Stomach (tissue), 9 donors: ENCODE results near the gene HELZ. TPM values are rescaled to one million over a fixed set of nuclear protein-coding genes. Genes with fewer than 3 reads are reported as not detected.

Experiments
- DNase-seq, 2 donors: peaks; one replicate each; pipeline versions ENCODE4 v3.0.0 to v3.0.0-alpha.2; 2013 to 2019
- H3K27ac ChIP-seq, 5 donors: fragments of 200-600 bp in 4 of 5; sonication (generic) in 4 of 5; one replicate each; pipeline ENCODE4 v1.5.1; 2013 to 2019; ENCODE audit warnings: mild to moderate bottlenecking in 1 of 5, moderate library complexity in 1 of 5
- H3K27me3 ChIP-seq, 3 donors: fragments of 200-600 bp; sonication (generic); one replicate each; pipeline ENCODE4 v1.5.1; 2017 to 2019; ENCODE audit warnings: mixed run types in 1 of 3
- H3K36me3 ChIP-seq, 4 donors: fragments of 200-600 bp; sonication (generic); 1 replicate in 3 of 4; 2 replicates in 1 of 4; pipeline ENCODE4 v1.5.1; 2016 to 2019
- H3K4me1 ChIP-seq, 4 donors: fragments of 200-600 bp; sonication (generic); one replicate each; pipeline ENCODE4 v1.5.1; 2016 to 2019
- H3K4me3 ChIP-seq, 4 donors: fragments of 200-600 bp; sonication (generic) in 3 of 4; one replicate each; pipeline ENCODE4 v1.5.1; 2016 to 2019; ENCODE audit warnings: mild to moderate bottlenecking in 1 of 4
- H3K9me3 ChIP-seq, 4 donors: fragments of 200-600 bp; sonication (generic); one replicate each; pipeline ENCODE4 v1.5.1; 2016 to 2019
- EP300 ChIP-seq: sonication (generic); formaldehyde crosslinking; IDR thresholded peaks from one replicate; pipeline ENCODE4 v1.6.1; 2017; ENCODE audit warnings: antibody characterized with exemption
- POLR2A ChIP-seq, 4 donors: fragments of 450-650 bp; IDR thresholded peaks; one replicate each; pipeline ENCODE4 v1.6.1; 2016; ENCODE audit warnings: antibody characterized with exemption in 4 of 4, control low read depth in 2 of 4, mild to moderate bottlenecking in 1 of 4, moderate library complexity in 1 of 4
- POLR2AphosphoS5 ChIP-seq, 3 donors: sonication (generic); formaldehyde crosslinking; IDR thresholded peaks; one replicate each; pipeline ENCODE4 v1.6.1; 2016; ENCODE audit warnings: antibody characterized with exemption in 3 of 3
- WGBS, 5 donors: extraction: QIAGEN DNeasy Blood & Tissue Kit in 3 of 5; methylation state at CpG; one replicate each; pipeline versions ENCODE4 v1.1.5 to v1.1.7; 2013 to 2018; 5-methylcytosine and 5-hydroxymethylcytosine counted together
- intact Hi-C: fragments of 100-400 bp; cut with DNase I; formaldehyde crosslinking; loops from one replicate; pipeline ENCODE4 v1.15.1; 2023; ENCODE audit warnings: low total_unique reads
- polyA plus RNA-seq, 3 donors: library from polyadenylated mRNA; stranded (reverse); fragments of 200-250 nt; gene quantifications; one replicate each; pipeline ENCODE4 v1.2.3, GENCODE V29; 2013
- total RNA-seq, 5 donors: library from RNA; depleted of rRNA; stranded (reverse); fragments of >200 nt; gene quantifications; one replicate each; pipeline versions ENCODE4 v1.1.0 to v1.2.3, GENCODE V29; 2014 to 2016
- TF ChIP-seq, protein P1 (sequence below), 7 experiments: fragments of 450-650 bp in 4 of 7; fragments of 200-600 bp in 3 of 7; sonication (generic) in 3 of 7; IDR thresholded peaks; one replicate each; pipeline ENCODE4 v1.5.1; 2016 to 2019; ENCODE audit warnings: antibody characterized with exemption in 7 of 7, control low read depth in 2 of 7, mild to moderate bottlenecking in 1 of 7
- donor health status: healthy with polysubstance abuse.
- donor health status: Bipolar disorder and iron deficiency.
- donor health status: healthy.

Gene HELZ
- total and polyA plus RNA-seq, 8 donors, result 2.1 to 218 (median 40.4) TPM

DNA sequence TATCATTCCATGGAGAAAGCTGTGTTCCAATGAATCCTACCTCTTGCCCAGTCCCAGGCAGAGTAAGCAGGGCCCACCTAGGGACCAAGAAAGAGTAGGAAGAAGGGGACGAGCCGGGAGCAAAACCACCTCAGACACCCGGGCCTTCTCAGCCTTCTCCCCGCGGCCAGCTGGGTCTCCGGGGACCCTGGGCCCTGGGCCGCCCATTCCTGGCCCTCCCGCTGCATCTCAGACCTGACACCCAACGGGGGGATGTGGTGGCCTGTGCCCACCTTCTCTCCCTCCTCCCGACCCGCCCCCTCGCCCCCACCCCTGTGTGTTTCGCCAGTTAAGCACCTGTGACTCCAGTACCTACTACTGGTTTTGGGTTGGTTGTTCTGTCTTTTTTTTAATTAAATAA is 212.0 kb downstream of the HELZ start:
- WGBS, 5 donors, result 85 to 94% (median 91%) methylated on average over 13 of the region's 13 CpGs
- H3K27me3 ChIP-seq, result no peaks in the 10 kb centered on the region
- no peaks in the 10 kb centered on the region for H3K4me1 ChIP-seq
- TF ChIP-seq POLR2A (IDR thresholded peaks at IDR 0.05), result no peak
- TF ChIP-seq, protein P1, sequence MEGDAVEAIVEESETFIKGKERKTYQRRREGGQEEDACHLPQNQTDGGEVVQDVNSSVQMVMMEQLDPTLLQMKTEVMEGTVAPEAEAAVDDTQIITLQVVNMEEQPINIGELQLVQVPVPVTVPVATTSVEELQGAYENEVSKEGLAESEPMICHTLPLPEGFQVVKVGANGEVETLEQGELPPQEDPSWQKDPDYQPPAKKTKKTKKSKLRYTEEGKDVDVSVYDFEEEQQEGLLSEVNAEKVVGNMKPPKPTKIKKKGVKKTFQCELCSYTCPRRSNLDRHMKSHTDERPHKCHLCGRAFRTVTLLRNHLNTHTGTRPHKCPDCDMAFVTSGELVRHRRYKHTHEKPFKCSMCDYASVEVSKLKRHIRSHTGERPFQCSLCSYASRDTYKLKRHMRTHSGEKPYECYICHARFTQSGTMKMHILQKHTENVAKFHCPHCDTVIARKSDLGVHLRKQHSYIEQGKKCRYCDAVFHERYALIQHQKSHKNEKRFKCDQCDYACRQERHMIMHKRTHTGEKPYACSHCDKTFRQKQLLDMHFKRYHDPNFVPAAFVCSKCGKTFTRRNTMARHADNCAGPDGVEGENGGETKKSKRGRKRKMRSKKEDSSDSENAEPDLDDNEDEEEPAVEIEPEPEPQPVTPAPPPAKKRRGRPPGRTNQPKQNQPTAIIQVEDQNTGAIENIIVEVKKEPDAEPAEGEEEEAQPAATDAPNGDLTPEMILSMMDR (IDR thresholded peaks at IDR 0.05), result no peak
- intact Hi-C loops, result no loop called here
- H3K36me3 ChIP-seq, result no peaks in the 10 kb centered on the region
- H3K27ac ChIP-seq, result no peak overlapping the region
- no peaks in the 10 kb centered on the region for H3K9me3 ChIP-seq
- no peak overlapping the region for H3K4me3 ChIP-seq
- no peak for DNase-seq

DNA sequence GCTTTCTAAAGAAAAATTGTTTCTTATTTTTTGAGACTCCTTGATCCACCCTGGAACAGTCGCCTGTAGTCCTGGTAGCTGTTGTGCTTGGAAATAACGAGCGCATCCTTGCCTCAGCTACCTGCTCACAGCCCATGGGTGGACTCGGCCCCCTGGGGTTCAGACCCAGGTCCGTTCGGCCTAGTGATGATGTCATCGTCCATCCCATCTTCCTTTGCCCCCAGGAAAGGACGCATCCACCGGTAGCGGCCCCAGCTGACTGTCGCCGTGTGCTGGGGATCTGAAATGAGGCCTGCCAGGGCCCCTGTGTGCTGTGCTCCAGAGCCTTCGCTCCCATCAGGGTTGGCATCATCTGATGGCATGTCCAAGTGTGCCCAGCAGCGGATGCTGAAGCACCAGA is 212.6 kb downstream of the HELZ start:
- 87 to 92% (median 90%) methylated on average over 8 to 14 of the region's 14 CpGs for whole genome bisulfite sequencing, 5 donors

DNA sequence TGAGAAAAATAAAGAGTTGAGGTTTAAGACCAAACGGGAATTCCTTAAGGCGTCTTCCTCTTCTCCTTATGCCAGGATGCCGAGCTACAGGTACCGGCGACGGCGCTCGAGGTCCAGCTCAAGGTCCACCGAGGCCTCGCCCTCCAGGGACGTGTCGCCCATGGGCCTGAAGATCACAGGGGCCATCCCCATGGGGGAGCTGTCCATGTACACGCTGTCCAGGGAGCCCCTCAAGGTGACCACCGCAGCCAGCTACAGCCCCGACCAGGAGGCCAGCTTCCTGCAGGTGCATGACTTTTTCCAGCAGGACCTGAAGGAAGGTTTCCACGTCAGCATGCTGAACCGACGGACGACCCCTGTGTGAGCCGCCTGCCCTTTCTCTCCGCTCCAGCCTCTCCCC is 214.4 kb downstream of the HELZ start:
- 89 to 93% (median 91%) methylated on average over 20 to 21 of the region's 21 CpGs for whole genome bisulfite sequencing, 5 donors
- Histone ChIP-seq H3K27me3 (no peaks in the 10 kb centered on the region), H3K27ac (no peak overlapping the region)

More for the DNA sequence above, 212.6 kb downstream of the HELZ start:
- H3K4me3 ChIP-seq, result no peak overlapping the region
- DNase-seq, result no peak
- H3K27me3 ChIP-seq, result no peaks in the 10 kb centered on the region
- TF ChIP-seq POLR2A (IDR thresholded peaks at IDR 0.05) (no peak), POLR2AphosphoS5 (IDR thresholded peaks at IDR 0.05) (no peak), EP300 (no peak)
- TF ChIP-seq, protein P1 (IDR thresholded peaks at IDR 0.05), result no peak
- no peaks in the 10 kb centered on the region for H3K9me3 ChIP-seq
- intact Hi-C loops, result no loop called here
- H3K27ac ChIP-seq, result no peak overlapping the region
- no peaks in the 10 kb centered on the region for H3K36me3 ChIP-seq
- no peaks in the 10 kb centered on the region for H3K4me1 ChIP-seq

DNA sequence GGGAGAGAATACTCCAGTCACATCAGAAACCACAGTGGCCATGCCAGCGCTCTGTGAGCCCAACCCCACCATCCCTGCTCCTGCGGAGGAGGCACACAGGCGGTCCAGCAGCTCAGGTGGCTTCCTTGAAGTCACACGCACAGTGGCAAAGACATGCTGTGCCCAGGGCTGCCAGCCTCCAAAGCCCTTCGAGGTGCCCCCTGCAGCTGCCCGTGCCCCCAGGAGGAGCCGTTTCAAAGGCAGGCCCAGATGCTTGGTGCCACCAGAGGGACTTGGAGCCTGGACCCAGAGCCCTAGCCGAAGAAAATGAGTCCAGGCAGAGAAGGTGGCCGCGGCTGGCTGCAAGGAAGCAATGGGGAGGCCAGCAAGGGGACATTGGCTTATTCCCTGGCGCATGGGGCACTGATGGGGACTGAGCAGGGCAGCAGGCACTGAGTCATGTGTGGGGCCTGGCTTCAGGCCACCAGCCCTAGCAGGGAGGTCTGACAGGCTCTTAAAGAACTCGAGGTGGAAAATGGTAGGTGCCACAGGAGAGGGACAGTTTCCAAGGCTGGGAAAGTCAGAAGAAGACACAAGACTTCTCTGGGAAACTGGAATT is 217.9 kb downstream of the HELZ start:
- no peak for TF ChIP-seq EP300
- TF ChIP-seq, protein P1 (IDR thresholded peaks at IDR 0.05), result no peak
- TF ChIP-seq POLR2AphosphoS5 (IDR thresholded peaks at IDR 0.05), result no peak
- TF ChIP-seq POLR2A (IDR thresholded peaks at IDR 0.05), result no peak
- 51 to 74% (median 65%) methylated on average over 12 of the region's 12 CpGs for WGBS, 5 donors
- Histone ChIP-seq H3K27me3 (no peaks in the 10 kb centered on the region), H3K36me3 (no peaks in the 10 kb centered on the region), H3K27ac (peak overlapping the region in 1 of 5 donors; percentile 25), H3K4me1 (peaks cover 0 to 21% (median 10%) of the 10 kb centered on the region in 4 donors), H3K4me3 (no peak overlapping the region), H3K9me3 (no peaks in the 10 kb centered on the region)
- intact Hi-C loops, result no loop called here
- DNase-seq, result peak in 1 of 2 donors; percentile 43

More for the DNA sequence above, 214.4 kb downstream of the HELZ start:
- H3K9me3 ChIP-seq, result no peaks in the 10 kb centered on the region
- no peaks in the 10 kb centered on the region for H3K36me3 ChIP-seq
- H3K4me3 ChIP-seq, result no peak overlapping the region
- no peak for DNase-seq
- intact Hi-C loops, result no loop called here
- peaks cover 0 to 11% (median 4%) of the 10 kb centered on the region in 4 donors for H3K4me1 ChIP-seq
- TF ChIP-seq POLR2AphosphoS5 (IDR thresholded peaks at IDR 0.05) (no peak), EP300 (no peak), POLR2A (IDR thresholded peaks at IDR 0.05) (no peak)
- TF ChIP-seq, protein P1 (IDR thresholded peaks at IDR 0.05), result no peak
